GM21786 (cell line): ENCODE measurements around the gene NXN.
"Not testable (repeated sequence)": the region's sequence is repeated elsewhere in the genome, so short reads cannot be mapped to it uniquely, and the experiment has no call there.

Experiments used
- ATAC-seq: cut with Tn5 transposase; IDR thresholded peaks from one replicate; pipeline ENCODE4 v1.9.1; 2021; ENCODE audit not compliant: unreplicated experiment

NXN gene

GRCh38 chr17:836151-836550 is 143.4 kb downstream of the NXN start:
- ATAC-seq = no peak

- ATAC-seq = not testable (repeated sequence)
Measured at GRCh38 chr17:835721-836120, 143.9 kb downstream of the NXN start.

- ATAC-seq = no peak
Measured at GRCh38 chr17:835263-835662, 144.3 kb downstream of the NXN start.

- ATAC-seq = no peak
Measured at GRCh38 chr17:834136-834535, 145.4 kb downstream of the NXN start.

GRCh38 chr17:830950-831349 is 148.6 kb downstream of the NXN start:
- ATAC-seq = no peak

GRCh38 chr17:830381-830780 is 149.2 kb downstream of the NXN start:
- ATAC-seq = no peak

- not testable (repeated sequence) for ATAC-seq
Measured at GRCh38 chr17:829614-830013, 150.0 kb downstream of the NXN start.

- no peak for ATAC-seq
Measured at GRCh38 chr17:828761-829160, 150.8 kb downstream of the NXN start.

GRCh38 chr17:826778-827177 is 152.8 kb downstream of the NXN start:
- no peak for ATAC-seq

- ATAC-seq = no peak
Measured at GRCh38 chr17:825216-825615, 154.4 kb downstream of the NXN start.

- no peak for ATAC-seq
Measured at GRCh38 chr17:824378-824777, 155.2 kb downstream of the NXN start.

GRCh38 chr17:823501-823902 is 156.1 kb downstream of the NXN start:
- ATAC-seq = no peak

GRCh38 chr17:819251-819650 is 160.3 kb downstream of the NXN start:
- no peak for ATAC-seq

GRCh38 chr17:814371-814770 is 165.2 kb downstream of the NXN start:
- no peak for ATAC-seq

GRCh38 chr17:812638-813204 is 166.9 kb downstream of the NXN start:
- no peak for ATAC-seq

- ATAC-seq = no peak
Measured at GRCh38 chr17:811051-811784, 168.4 kb downstream of the NXN start.

GRCh38 chr17:807523-808294 is 171.9 kb downstream of the NXN start:
- ATAC-seq = no peak

GRCh38 chr17:806781-807522 is 172.6 kb downstream of the NXN start:
- ATAC-seq = no peak

- no peak for ATAC-seq
Measured at GRCh38 chr17:806346-806745, 173.2 kb downstream of the NXN start.

GRCh38 chr17:805886-806285 is 173.7 kb downstream of the NXN start:
- ATAC-seq = not testable (repeated sequence)
